Stimulated activated CD8-positive, alpha-beta memory T cell treated with anti-CD3 and anti-CD28 coated beads, Interleukin-2, amount 100 ng/mL, for 1 hour (primary cell): ENCODE measurements around the gene TECPR1.

Experiments
- DNase-seq, 2 donors: peaks; one replicate each; pipeline ENCODE4 v3.0.0-alpha.2; 2020; ENCODE audit warnings: low read depth in 2 of 2

TECPR1 gene

GRCh38 chr7:98192781-98193457 lies 59.1 kb downstream of the TECPR1 start:
- DNase-seq: no peak

- DNase-seq: no peak
These were observed 60.2 kb downstream of the TECPR1 start for GRCh38 chr7:98191668-98192431.

GRCh38 chr7:98189559-98189958 lies 62.5 kb downstream of the TECPR1 start:
- no peak for DNase-seq

- no peak for DNase-seq
These were observed 64.9 kb downstream of the TECPR1 start for GRCh38 chr7:98187138-98187502.

GRCh38 chr7:98186452-98187137 lies 65.4 kb downstream of the TECPR1 start:
- DNase-seq: no peak

GRCh38 chr7:98185101-98185500 lies 66.9 kb downstream of the TECPR1 start:
- no peak for DNase-seq

GRCh38 chr7:98180751-98181150 lies 71.3 kb downstream of the TECPR1 start:
- DNase-seq: no peak

GRCh38 chr7:98178762-98179490 lies 73.1 kb downstream of the TECPR1 start:
- no peak for DNase-seq

- no peak for DNase-seq
These were observed 73.7 kb downstream of the TECPR1 start for GRCh38 chr7:98178321-98178720.

- DNase-seq: no peak
These were observed 74.5 kb downstream of the TECPR1 start for GRCh38 chr7:98177553-98177952.

- DNase-seq: no peak
These were observed 76.6 kb downstream of the TECPR1 start for GRCh38 chr7:98175260-98175940.

- DNase-seq: no peak
These were observed 77.4 kb downstream of the TECPR1 start for GRCh38 chr7:98174334-98175259.

GRCh38 chr7:98171449-98171848 lies 80.6 kb downstream of the TECPR1 start:
- no peak for DNase-seq

GRCh38 chr7:98170966-98171365 lies 81.1 kb downstream of the TECPR1 start:
- DNase-seq: no peak

- no peak for DNase-seq
These were observed 83.0 kb downstream of the TECPR1 start for GRCh38 chr7:98168904-98169621.

- DNase-seq: peak; percentile 37 to 45
These were observed 83.7 kb downstream of the TECPR1 start for GRCh38 chr7:98168181-98168903.

- DNase-seq: no peak
These were observed 84.4 kb downstream of the TECPR1 start for GRCh38 chr7:98167653-98168052.

- DNase-seq: no peak
These were observed 85.4 kb downstream of the TECPR1 start for GRCh38 chr7:98166668-98166970.
